Measurements from ENCODE around the gene ARL15.

The ARL15 gene

GRCh38 chr5:54282876-54283275 lies 27.5 kb downstream of the ARL15 start:
- DNase-seq (ENCODE audit: low read depth) = no peak

- no peak for DNase-seq (ENCODE audit: low read depth)
These were observed 28.2 kb downstream of the ARL15 start for GRCh38 chr5:54281960-54282692.

GRCh38 chr5:54279960-54280359 lies 30.4 kb downstream of the ARL15 start:
- no peak for DNase-seq (ENCODE audit: low read depth)

GRCh38 chr5:54278979-54279717 lies 31.2 kb downstream of the ARL15 start:
- no peak for DNase-seq (ENCODE audit: low read depth)

GRCh38 chr5:54278036-54278830 lies 32.1 kb downstream of the ARL15 start:
- DNase-seq (ENCODE audit: low read depth) = no peak

GRCh38 chr5:54276048-54276447 lies 34.3 kb downstream of the ARL15 start:
- DNase-seq (ENCODE audit: low read depth) = no peak

GRCh38 chr5:54275361-54275760 lies 35.0 kb downstream of the ARL15 start:
- no peak for DNase-seq (ENCODE audit: low read depth)

GRCh38 chr5:54274944-54275343 lies 35.4 kb downstream of the ARL15 start:
- DNase-seq (ENCODE audit: low read depth) = no peak

- DNase-seq (ENCODE audit: low read depth) = no peak
These were observed 36.7 kb downstream of the ARL15 start for GRCh38 chr5:54273715-54274114.

GRCh38 chr5:54272746-54273145 lies 37.6 kb downstream of the ARL15 start:
- DNase-seq (ENCODE audit: low read depth) = no peak

- no peak for DNase-seq (ENCODE audit: low read depth)
These were observed 40.0 kb downstream of the ARL15 start for GRCh38 chr5:54270326-54270725.

- DNase-seq (ENCODE audit: low read depth) = no peak
These were observed 45.8 kb downstream of the ARL15 start for GRCh38 chr5:54264574-54264973.

GRCh38 chr5:54263447-54263846 lies 46.9 kb downstream of the ARL15 start:
- DNase-seq (ENCODE audit: low read depth) = no peak

GRCh38 chr5:54261596-54261995 lies 48.8 kb downstream of the ARL15 start:
- DNase-seq (ENCODE audit: low read depth) = no peak

- no peak for DNase-seq (ENCODE audit: low read depth)
These were observed 50.4 kb downstream of the ARL15 start for GRCh38 chr5:54259981-54260380.

- no peak for DNase-seq (ENCODE audit: low read depth)
These were observed 51.3 kb downstream of the ARL15 start for GRCh38 chr5:54259090-54259489.

GRCh38 chr5:54257366-54258118 lies 52.8 kb downstream of the ARL15 start:
- DNase-seq (ENCODE audit: low read depth) = no peak

- DNase-seq (ENCODE audit: low read depth) = no peak
These were observed 55.7 kb downstream of the ARL15 start for GRCh38 chr5:54254482-54255198.

- DNase-seq (ENCODE audit: low read depth) = no peak
These were observed 58.4 kb downstream of the ARL15 start for GRCh38 chr5:54251981-54252380.

GRCh38 chr5:54249210-54250028 lies 61.0 kb downstream of the ARL15 start:
- no peak for DNase-seq (ENCODE audit: low read depth)

GRCh38 chr5:54247226-54247625 lies 63.1 kb downstream of the ARL15 start:
- no peak for DNase-seq (ENCODE audit: low read depth)

All from stimulated activated CD8-positive, alpha-beta memory T cell treated with anti-CD3 and anti-CD28 coated beads, Interleukin-12 subunit alpha, Interleukin-12 subunit beta, amount 100 ng/mL, for 1 hour (primary cell).